Fibroblast of the conjunctiva (primary cell): Measurements from ENCODE around the gene ITPK1.

Source experiments
- DNase-seq: peaks from one replicate; pipeline ENCODE4 v3.0.0-alpha.2; 2010; ENCODE audit warnings: low read depth

ITPK1 gene

GRCh38 chr14:93042968-93043940, 72.5 kb downstream of the ITPK1 start:
- no peak for DNase-seq

- no peak for DNase-seq
Observed at GRCh38 chr14:93041830-93042229, 73.9 kb downstream of the ITPK1 start.

GRCh38 chr14:93040982-93041381, 74.7 kb downstream of the ITPK1 start:
- no peak for DNase-seq

- DNase-seq = no peak
Observed at GRCh38 chr14:93040443-93040842, 75.3 kb downstream of the ITPK1 start.

- no peak for DNase-seq
Observed at GRCh38 chr14:93039649-93040315, 75.9 kb downstream of the ITPK1 start.

- no peak for DNase-seq
Observed at GRCh38 chr14:93037351-93037750, 78.4 kb downstream of the ITPK1 start.

GRCh38 chr14:93036652-93037345, 78.9 kb downstream of the ITPK1 start:
- no peak for DNase-seq

- DNase-seq = no peak
Observed at GRCh38 chr14:93035917-93036651, 79.6 kb downstream of the ITPK1 start.

GRCh38 chr14:93035585-93035916, 80.2 kb downstream of the ITPK1 start:
- DNase-seq = no peak

- no peak for DNase-seq
Observed at GRCh38 chr14:93034671-93034994, 81.1 kb downstream of the ITPK1 start.

- DNase-seq = no peak
Observed at GRCh38 chr14:93033983-93034670, 81.6 kb downstream of the ITPK1 start.

- DNase-seq = no peak
Observed at GRCh38 chr14:93033084-93033982, 82.4 kb downstream of the ITPK1 start.

GRCh38 chr14:93032421-93032936, 83.2 kb downstream of the ITPK1 start:
- peak; percentile 50 for DNase-seq

- no peak for DNase-seq
Observed at GRCh38 chr14:93031505-93032315, 84.0 kb downstream of the ITPK1 start.

- DNase-seq = no peak
Observed at GRCh38 chr14:93030761-93031160, 85.0 kb downstream of the ITPK1 start.

GRCh38 chr14:93029911-93030508, 85.7 kb downstream of the ITPK1 start:
- no peak for DNase-seq

GRCh38 chr14:93029417-93029816, 86.3 kb downstream of the ITPK1 start:
- no peak for DNase-seq

- no peak for DNase-seq
Observed at GRCh38 chr14:93028724-93029076, 87.0 kb downstream of the ITPK1 start.
